GM15510 (cell line): ENCODE results near the gene ALKBH3.

Source experiments
- POLR2A ChIP-seq: IDR thresholded peaks from 3 replicates; pipeline ENCODE4 v1.6.1; 2011; ENCODE audit warnings: borderline replicate concordance; ENCODE audit not compliant: insufficient read length; ENCODE audit errors: extremely low read depth

The ALKBH3 gene

GRCh38 chr11:43923406-43924111, 42.9 kb downstream of the ALKBH3 start:
- no peak for TF ChIP-seq POLR2A

GRCh38 chr11:43924112-43924855, 43.7 kb downstream of the ALKBH3 start:
- no peak for TF ChIP-seq POLR2A

GRCh38 chr11:43925063-43925931, 44.7 kb downstream of the ALKBH3 start:
- no peak for TF ChIP-seq POLR2A

- TF ChIP-seq POLR2A = no peak
These were observed 45.4 kb downstream of the ALKBH3 start for GRCh38 chr11:43925932-43926505.

- TF ChIP-seq POLR2A = no peak
These were observed 46.4 kb downstream of the ALKBH3 start for GRCh38 chr11:43927070-43927469.

- TF ChIP-seq POLR2A = no peak
These were observed 47.5 kb downstream of the ALKBH3 start for GRCh38 chr11:43927925-43928707.

- no peak for TF ChIP-seq POLR2A
These were observed 48.1 kb downstream of the ALKBH3 start for GRCh38 chr11:43928721-43929120.

GRCh38 chr11:43930868-43931716, 50.5 kb downstream of the ALKBH3 start:
- no peak for TF ChIP-seq POLR2A

- TF ChIP-seq POLR2A = no peak
These were observed 51.0 kb downstream of the ALKBH3 start for GRCh38 chr11:43931717-43932039.

- no peak for TF ChIP-seq POLR2A
These were observed 52.6 kb downstream of the ALKBH3 start for GRCh38 chr11:43933226-43933607.

- TF ChIP-seq POLR2A = no peak
These were observed 53.2 kb downstream of the ALKBH3 start for GRCh38 chr11:43933608-43934551.
